Hepatic stellate cell (primary cell): Measurements from ENCODE around the gene ABHD2.
A peak's percentile ranks its signal among the peaks of the same experiment; 100 is the strongest.
"Not testable (repeated sequence)": the region's sequence is repeated elsewhere in the genome, so short reads cannot be mapped to it uniquely, and the experiment has no call there.

Experiments
- DNase-seq: peaks from one replicate; pipeline ENCODE4 v3.0.0; 2011; ENCODE audit warnings: low spot score

ABHD2 gene

GRCh38 chr15:89139613-89140499, 51.6 kb downstream of the ABHD2 start:
- DNase-seq = no peak

GRCh38 chr15:89140595-89140994, 52.3 kb downstream of the ABHD2 start:
- DNase-seq = no peak

DNA sequence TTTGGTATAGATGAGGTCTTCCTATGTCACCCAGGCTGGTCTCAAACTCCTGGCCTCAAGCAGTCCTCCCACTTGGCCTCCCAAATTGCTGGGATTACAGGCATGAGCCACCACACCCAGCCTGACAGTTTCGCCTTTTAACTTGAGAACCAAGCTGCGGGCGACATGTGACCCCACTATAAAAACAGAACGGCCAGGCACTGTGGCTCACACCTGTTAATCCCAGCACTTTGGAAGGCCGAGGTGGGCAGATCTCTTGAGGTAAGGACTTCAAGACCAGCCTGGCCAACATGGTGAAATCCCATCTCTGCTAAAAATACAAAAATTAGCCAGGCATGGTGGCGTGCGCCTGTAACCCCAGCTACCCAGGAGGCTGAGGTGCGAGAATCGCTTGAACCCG, 52.9 kb downstream of the ABHD2 start:
- not testable (repeated sequence) for DNase-seq

GRCh38 chr15:89141885-89142284, 53.6 kb downstream of the ABHD2 start:
- peak; percentile 40 for DNase-seq

- no peak for DNase-seq
These were observed 54.2 kb downstream of the ABHD2 start for GRCh38 chr15:89142423-89142822.

- no peak for DNase-seq
These were observed 55.4 kb downstream of the ABHD2 start for GRCh38 chr15:89143503-89144162.

DNA sequence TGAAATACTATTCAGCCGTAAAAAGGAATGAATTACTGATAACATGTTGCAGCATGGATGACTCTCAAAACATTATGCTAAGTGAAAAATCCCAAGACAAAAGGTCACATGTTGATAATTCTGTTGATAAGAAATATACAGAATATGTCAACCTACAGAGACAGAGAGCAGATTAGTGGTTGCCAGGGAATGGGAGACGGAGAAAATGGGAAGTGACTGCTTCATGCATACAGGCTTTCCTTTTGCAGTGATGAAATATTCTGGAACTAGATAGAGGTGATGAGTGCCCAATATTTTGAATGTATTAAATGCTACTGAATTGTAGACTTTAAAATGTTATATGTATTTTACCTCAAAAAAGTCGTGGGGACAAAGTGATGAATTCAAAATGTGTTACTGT, 56.2 kb downstream of the ABHD2 start:
- DNase-seq = no peak

DNA sequence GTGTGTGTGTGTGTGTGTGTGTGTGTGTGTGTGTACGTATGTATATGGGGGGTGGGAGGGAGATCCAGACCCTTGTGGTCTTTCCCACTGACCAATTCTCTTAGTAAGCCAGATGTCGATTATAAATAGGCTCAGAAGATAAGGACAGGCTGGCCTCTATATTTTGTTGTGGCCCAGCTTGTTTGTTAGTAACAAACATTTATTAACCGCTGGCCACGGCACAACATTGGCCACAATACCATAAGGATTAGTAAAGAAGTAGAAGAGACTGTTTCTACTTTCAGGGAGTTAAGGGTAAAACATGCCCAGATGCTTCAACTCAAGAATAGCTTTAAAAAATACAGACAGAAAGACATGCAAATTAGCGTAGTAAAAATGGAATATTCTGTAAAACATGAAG, 58.1 kb downstream of the ABHD2 start:
- DNase-seq = no peak

GRCh38 chr15:89148126-89148525, 59.9 kb downstream of the ABHD2 start:
- no peak for DNase-seq

DNA sequence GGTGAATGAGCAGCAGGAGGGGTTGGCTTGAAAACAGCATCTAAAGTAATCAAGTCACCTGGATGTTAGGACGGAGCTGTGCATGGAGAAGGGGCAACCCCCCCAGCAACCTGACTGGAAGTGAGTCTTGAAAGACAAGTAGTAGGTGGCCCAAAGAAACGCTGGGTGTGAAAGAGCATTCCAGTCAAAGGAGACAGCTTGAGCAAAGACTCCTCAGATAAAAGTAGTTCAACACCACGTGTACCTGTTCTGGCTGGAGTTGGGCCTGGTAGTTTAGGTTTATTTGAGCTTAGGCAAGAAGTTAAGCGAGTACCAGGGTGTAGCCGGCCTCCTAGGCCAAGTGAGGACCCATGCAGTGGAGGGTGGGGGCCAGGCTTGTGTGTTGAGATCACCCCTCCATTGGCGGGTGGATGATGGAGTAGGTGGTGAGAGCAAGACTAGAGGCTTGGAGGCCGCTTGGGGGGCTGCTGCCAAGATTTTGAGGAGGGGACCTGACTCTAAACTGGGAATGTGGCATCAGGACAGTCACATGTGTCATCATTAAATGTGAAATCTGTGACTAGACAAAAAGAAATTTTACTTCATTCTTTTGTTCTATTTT, 61.3 kb downstream of the ABHD2 start:
- no peak for DNase-seq

DNA sequence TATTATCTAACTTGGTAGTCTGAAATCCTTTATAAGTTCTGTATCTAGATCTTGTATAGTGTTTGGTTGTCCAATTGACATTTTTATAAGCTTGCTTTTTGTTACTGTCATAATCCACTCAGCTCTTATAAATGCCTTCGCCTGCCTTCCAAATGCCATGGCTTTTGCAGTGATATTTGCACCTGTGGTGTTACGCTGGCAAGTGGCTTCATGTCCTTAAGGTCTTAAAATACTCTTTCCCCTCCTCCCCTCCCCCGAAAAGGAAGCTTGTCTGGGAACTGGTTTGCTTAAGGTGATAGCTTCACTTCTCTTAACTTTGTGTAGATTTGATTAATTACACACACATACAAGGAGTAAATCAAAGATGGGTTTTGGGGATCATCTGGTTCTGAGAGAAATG, 62.0 kb downstream of the ABHD2 start:
- DNase-seq = no peak

- DNase-seq = no peak
These were observed 62.8 kb downstream of the ABHD2 start for GRCh38 chr15:89150762-89151664.

DNA sequence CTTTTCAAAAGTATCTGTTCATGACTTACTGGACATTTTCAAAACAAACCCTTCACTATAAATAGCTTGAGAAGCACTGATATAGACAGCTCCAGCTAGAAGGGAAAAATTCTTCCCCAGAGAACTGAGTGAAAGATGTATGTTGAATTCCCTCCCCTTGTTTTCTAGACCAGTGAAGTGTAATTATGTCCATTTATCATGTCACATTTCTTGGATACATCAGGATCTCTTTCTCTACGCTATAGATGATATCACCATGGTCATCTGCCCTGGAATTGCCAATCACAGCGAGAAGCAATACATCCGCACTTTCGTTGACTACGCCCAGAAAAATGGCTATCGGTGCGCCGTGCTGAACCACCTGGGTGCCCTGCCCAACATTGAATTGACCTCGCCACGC, 66.9 kb downstream of the ABHD2 start:
- DNase-seq = no peak

GRCh38 chr15:89155656-89156055, 67.4 kb downstream of the ABHD2 start:
- no peak for DNase-seq

GRCh38 chr15:89157061-89157460, 68.8 kb downstream of the ABHD2 start:
- no peak for DNase-seq

DNA sequence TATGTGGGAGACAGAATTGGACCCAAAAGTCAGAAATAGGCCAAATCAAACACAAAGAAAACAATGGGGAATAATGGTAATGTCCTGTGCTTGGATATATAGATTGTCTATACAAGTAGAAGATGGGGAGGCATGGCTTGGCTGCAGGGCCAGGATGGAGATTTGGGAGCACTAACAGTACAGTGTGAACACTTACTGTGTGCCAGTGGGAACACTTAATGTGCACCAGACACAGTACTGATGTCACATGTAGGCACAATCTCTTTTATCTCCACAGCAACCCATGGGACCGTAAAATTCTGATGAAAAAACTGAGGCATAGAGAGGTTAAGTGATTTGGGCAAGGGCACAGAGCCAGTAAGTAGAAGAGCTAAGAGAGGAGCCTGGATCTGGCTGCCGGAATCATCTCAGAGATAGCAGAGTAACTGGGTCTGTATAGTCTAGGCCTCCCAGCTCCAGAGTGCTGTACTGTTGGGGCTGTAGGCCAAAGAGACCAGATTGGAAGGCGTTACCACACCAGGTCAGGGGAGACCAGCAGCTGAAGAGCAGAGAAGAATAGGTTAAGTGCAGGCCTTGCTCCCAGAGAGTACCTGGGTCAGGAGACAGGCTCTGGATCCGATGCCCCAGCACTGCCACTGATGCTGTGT, 69.8 kb downstream of the ABHD2 start:
- DNase-seq = no peak

DNA sequence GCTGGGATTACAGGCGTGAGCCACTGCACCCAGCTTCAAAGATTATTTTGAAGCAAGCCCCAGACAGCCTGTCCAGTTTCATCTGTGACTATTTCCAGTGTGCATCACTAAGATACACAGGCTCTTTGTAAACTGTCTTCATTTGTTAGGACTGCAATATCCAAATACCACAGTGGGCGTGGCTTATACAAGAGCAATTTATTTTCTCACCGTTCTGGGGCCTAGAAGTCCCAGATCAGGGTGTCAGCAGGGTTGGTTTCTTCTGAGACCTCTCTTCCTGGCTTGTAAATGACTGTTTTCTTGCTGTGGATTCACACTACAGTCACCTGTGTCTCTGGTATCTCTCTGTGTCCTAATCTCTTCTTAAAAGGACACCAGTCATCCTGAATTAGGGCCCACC, 73.4 kb downstream of the ABHD2 start:
- DNase-seq = no peak

GRCh38 chr15:89163271-89164055, 75.2 kb downstream of the ABHD2 start:
- DNase-seq = no peak

GRCh38 chr15:89164712-89165211, 76.5 kb downstream of the ABHD2 start:
- DNase-seq = no peak

DNA sequence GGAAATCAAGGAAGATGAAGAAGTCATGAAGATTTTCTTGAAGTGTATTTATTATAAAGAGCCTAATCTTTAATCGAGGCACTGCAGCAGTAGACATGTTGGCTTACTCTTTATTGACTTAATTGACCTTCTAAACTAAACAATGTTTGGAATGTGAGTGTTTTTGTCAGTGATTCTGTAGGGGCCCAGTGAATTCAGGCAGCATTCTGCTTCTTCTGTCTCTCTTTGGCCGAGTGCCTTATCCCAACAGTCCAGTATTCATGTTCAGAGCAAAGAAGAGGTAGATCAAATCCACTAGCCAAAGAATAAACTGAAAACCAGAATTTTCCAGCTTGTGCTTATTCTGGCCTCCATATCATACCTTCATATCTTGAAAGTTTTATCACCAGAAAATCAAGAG, 77.4 kb downstream of the ABHD2 start:
- peak; percentile 23 for DNase-seq
